ENCODE data around the gene LRP6.
"Not testable (repeated sequence)": the region's sequence is repeated elsewhere in the genome, so short reads cannot be mapped to it uniquely, and the experiment has no call there.

DNA sequence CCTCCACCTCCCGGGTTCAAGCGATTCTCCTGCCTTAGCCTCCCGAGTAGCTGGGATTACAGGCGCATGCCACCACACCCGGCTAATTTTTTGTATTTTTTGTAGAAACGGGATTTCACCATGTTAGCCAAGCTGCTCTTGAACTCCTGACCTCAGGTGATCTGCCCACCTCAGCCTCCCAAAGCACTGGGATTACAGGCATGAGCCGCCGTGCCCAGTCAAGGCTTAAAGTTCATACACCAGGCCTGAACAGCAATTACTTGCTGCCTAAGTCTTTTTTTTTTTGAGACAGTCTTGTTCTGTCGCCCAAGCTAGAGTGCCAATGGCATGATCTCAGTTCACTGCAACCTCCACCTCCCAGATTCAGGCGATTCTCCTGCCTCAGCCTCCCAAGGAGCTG is 43.9 kb upstream of the LRP6 start:
- TF ChIP-seq, protein P1, sequence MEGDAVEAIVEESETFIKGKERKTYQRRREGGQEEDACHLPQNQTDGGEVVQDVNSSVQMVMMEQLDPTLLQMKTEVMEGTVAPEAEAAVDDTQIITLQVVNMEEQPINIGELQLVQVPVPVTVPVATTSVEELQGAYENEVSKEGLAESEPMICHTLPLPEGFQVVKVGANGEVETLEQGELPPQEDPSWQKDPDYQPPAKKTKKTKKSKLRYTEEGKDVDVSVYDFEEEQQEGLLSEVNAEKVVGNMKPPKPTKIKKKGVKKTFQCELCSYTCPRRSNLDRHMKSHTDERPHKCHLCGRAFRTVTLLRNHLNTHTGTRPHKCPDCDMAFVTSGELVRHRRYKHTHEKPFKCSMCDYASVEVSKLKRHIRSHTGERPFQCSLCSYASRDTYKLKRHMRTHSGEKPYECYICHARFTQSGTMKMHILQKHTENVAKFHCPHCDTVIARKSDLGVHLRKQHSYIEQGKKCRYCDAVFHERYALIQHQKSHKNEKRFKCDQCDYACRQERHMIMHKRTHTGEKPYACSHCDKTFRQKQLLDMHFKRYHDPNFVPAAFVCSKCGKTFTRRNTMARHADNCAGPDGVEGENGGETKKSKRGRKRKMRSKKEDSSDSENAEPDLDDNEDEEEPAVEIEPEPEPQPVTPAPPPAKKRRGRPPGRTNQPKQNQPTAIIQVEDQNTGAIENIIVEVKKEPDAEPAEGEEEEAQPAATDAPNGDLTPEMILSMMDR (IDR thresholded peaks at IDR 0.05): not testable (repeated sequence)
- TF ChIP-seq POLR2AphosphoS5, POLR2A (IDR thresholded peaks at IDR 0.05): not testable (repeated sequence)

Data from prostate gland (tissue), 2 donors.